GM21367 (cell line): ENCODE results near the gene PRSS38.

Source experiments
- ATAC-seq: cut with Tn5 transposase; IDR thresholded peaks from one replicate; pipeline ENCODE4 v1.9.1; 2021; ENCODE audit not compliant: unreplicated experiment

The PRSS38 gene

DNA sequence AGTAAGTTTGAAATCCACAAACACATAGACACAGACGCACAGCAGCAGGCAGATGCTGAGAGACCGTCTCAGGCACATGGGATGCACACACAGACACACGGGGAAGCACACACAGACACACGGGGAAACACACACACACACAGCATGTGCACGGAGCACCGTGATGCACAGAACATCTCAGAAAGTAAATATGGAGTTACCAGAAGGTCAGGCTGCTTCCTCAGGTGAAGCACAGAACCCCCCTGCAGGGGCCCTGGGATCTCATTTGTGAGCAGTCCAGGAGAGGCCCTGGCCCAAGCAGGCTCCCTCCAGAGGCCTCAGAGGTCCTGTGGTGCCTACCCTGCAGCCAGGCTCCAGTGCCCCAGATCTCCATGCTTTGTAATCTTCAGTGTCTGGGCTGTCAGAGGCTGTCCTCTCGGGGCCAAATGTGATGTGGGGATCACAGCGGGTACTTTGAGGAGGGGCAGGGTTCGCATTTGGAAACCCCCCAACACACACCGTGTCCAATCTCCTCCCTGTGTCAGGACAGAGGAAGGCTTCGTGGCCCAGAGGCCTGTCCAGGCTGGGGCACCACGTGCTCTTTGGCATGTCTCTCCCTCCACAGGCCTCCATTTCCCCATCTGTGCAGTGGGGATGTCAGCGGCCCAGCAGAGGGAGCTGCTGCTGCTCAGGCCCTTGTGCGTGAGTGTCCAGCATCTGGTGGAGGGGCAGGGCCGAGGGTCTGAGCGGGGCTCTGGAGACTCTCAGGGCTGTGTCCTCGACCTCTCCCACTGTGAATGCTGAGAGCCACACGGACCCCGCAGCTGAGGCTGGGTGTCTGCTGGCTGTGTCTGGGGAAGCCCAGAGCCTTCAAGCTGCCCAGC is 23.0 kb upstream of the PRSS38 start:
- ATAC-seq: no peak

DNA sequence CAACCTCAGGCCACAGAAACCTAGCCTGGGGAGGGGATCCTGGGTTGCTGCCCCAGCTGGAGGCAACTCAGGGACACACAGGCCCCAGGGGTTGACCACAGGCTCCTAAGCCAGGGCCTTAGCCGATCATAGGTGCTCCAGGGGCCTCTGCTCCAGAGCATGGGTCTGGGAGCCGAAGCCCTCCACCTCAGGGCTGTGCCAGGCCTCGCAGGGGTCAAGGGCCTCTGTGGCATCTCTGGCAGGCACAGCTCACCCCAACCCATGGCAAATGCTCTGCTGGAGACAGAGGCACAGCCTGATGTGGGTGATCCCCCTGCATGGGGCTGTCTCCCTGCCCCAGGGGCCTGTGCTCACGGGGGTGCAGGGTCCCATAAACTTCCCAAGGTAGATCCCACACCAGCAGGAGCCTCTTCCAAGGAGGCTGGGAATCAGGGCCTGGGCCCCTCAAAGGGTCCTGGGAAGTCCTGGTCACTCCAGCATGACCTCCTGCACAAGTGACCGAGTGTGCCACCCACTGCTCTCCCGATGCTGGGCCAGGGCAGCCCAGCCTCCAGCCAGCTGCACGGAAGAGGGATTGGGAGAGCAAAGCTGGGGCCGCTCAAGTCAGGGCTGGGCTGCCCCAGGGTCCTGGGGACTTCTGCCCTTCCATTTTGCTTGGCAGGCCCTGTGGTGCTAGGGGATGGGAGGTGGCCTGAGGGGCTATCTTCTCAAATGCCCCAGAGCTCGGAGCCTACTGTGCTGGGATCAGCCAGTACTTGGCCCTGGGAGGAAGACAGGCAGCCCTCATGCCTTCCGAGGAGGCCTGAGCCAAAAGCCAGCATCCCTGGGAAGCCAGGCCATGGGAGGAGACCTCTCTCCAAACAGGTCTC is 22.2 kb upstream of the PRSS38 start:
- no peak for ATAC-seq

GRCh38 chr1:227793948-227794816 is 21.3 kb upstream of the PRSS38 start:
- ATAC-seq: no peak

DNA sequence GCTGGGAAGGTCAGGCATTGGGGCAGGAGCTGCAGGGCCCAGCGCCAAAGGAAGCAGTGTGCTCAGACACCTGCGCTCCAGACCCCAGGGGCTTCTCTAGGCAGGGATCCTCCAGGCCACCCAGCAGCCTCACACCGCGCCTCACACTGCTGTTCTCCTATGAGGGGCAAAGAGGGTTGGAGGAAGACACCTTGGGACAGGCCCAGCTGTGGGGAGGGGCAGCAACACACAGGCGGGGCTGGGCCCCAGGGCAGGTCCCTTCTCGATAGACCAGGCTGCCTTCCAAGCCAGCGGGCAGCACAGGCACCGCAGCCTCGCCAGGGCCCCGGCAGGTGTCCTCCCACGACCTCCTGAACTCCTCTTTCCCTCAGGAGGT is 20.7 kb upstream of the PRSS38 start:
- no peak for ATAC-seq

DNA sequence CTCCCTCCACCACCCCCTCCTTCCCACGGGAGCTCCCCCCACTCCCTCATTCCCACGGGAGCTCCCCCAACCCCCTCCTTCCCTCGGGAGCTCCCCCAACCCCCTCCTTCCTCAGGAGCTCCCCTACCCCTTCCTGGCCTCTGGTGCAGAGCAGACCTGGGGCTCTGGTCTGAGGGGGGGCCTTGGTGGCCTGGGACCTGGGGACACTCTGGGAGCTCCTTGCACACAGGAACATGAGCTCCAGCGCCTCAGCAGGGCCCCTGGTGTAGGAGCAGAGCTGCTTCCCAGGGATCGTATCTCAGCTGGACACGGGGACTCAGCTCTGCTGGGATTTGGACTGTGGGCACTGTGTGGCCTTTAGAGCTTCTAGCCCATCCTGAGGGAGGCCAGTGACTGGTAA is 19.7 kb upstream of the PRSS38 start:
- no peak for ATAC-seq

GRCh38 chr1:227796359-227796915 is 19.0 kb upstream of the PRSS38 start:
- ATAC-seq: no peak

- no peak for ATAC-seq
These were observed 18.3 kb upstream of the PRSS38 start for GRCh38 chr1:227797144-227797543.

DNA sequence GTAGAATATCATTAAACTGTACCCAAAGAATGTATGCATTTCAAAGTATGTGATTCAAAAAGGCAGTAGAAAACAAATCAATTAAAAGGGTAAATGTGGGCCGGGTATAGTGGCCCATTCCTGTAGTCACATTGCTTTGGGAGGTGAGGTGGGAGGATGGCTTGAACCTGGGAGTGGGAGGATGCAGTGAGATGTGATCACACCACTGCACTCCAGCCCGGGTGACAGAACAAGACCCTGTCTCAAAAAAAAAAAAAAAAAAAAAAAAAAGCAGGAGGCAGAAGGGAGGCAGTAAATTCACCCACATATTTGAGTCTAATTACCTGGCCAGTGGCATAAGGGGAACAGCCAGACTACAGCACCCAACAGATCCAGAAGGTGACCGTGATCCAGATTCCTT is 17.9 kb upstream of the PRSS38 start:
- ATAC-seq: no peak

DNA sequence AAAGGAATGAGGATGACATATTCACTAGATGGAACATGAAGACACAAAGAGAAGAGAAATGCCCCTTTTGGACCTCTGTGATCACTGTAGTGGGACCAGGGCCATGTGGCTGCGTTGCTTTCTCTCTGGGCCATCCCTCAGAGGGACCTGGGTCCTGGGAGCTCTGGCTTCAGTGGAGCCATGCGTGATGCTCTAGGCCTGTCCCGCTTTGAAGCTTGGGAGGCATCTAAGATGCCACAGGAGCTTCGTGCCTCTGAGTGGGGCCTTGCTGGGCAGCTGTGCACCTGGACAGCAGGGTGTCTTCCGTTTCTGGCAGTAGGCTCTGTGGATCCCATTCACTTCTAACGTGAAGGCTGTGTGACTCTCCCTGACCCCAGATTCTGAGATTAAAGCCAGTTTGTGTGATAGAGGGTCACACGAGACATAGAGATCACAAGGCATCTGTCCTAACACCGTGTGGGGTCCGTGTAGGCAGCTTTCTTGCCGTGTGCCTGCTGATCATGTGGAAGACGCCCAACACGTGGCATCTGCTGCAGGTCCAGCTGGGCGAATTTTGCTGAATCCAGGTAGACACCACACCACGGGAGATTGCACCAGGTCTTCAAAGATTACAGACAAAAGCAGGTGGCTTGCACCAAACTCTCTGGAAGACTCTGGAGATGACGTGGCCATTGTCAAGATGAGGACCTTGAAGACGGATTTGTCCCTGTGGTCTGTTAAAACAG is 17.2 kb upstream of the PRSS38 start:
- no peak for ATAC-seq

DNA sequence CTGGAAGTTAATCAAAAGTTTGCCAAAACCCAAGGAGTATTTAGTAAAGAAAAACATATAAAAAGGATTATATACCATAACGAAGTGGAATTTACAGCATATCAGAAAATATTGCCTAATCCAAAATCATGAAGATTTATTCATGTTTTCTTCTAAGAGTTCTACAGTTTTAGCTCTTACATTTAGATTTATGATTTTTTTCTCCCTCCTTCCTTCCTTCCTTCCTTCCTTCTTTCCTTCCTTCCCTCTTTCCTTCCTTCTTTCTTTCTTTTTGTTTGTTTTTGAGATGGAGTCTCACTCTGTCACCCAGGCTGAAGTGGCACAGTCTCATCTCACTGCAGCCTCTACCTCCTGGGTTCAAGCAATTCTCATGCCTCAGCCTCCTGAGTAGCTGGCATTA is 15.7 kb upstream of the PRSS38 start:
- ATAC-seq: no peak

GRCh38 chr1:227803933-227804332 is 11.5 kb upstream of the PRSS38 start:
- no peak for ATAC-seq

DNA sequence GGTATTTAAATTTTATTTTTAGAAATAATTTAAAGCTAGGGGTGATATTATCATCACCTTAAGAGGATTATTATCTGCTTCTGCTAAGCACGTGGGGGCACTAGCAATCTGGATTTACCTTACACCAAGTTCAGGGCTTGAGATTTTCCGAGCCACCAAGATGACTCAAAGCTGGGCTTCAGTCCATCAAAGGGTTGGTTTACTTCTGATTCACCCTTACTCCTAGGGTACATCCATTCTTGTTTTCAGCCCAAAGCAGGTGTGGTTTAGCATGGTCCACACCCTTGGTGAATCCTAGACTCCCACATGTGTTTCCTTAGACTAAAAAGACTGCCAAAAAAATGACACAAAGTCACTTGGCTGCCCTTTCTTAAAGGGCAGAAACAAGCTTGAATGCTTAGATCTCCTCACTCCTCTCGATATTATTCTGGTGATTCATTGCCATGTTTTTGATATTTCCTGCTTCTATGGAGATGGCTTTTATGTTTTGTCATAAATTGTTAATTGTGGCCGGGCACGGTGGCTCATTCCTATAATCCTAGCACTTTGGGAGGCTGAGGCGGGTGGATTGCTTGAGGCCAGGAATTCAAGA is 9.8 kb upstream of the PRSS38 start:
- no peak for ATAC-seq

DNA sequence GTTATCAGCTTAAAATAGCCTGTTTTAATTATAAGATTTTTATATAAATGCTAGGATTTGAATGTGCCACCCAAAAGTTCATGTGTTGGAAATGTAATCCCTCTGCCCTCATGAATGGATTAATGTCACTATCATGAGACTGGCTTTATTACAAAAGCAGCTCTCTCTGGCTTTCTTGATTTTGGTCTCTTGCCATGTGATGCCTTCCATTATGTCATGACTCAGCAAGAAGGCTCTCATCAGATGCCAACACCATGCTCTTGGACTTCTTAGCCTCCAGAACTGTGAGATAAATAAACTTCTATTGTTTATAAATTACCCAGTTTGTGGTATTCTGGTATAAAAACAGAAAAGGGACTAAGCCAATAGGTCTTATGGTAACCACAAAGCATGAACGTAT is 6.9 kb upstream of the PRSS38 start:
- no peak for ATAC-seq

- ATAC-seq: no peak
These were observed 6.4 kb upstream of the PRSS38 start for GRCh38 chr1:227809026-227809425.

- no peak for ATAC-seq
These were observed 1.5 kb upstream of the PRSS38 start for GRCh38 chr1:227813962-227814361.

DNA sequence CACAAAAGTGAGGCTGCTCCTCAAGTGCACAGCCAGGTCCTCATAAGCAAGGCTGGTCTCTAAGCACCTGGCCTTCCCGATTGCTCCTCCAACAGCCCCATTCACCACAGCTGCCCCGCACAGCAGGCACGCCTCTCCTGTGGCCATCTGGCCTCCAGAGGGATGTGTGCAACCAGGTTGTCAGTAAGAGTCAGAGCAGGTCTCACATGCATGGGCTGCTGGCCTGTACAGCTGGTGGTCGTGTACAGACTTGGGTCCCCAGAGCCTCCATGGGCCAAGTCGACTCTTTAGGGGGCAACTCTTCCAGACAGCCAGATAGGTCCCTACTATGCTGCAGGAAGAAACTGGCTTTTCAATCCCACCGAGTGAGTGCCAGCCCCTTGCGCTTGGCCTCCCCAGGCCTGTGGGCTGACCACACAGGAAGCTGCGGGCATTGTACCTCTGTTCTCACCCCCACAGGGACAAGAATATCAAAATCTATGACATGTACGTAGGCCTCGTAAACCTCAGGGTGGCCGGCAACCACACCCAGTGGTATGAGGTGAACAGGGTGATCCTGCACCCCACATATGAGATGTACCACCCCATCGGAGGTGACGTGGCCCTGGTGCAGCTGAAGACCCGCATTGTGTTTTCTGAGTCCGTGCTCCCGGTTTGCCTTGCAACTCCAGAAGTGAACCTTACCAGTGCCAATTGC is 1.4 kb downstream of the PRSS38 start:
- no peak for ATAC-seq

GRCh38 chr1:227823537-227823936 is 8.1 kb downstream of the PRSS38 start:
- ATAC-seq: no peak

DNA sequence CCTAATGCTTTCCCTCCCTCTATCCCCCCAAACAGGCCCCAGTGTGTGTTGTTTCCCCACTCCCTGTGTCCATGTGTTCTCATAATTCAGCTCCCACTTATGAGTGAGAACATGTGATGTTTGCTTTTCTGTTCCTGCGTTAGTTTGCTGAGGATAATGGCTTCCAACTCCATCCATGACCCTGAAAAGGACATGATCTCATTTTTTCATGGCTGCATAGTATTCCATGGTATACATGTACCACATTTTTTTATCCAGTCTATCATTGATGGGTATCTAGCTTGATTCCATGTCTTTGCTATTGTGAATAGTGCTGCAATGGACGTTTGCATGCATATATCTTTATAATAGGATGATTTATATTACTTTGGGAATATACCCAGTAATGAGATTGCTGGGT is 8.7 kb downstream of the PRSS38 start:
- no peak for ATAC-seq

GRCh38 chr1:227828786-227829185 is 13.3 kb downstream of the PRSS38 start:
- ATAC-seq: no peak
